ENCODE measurements around the gene KANK3. TPM values are rescaled to one million over a fixed set of nuclear protein-coding genes. Genes with fewer than 3 reads are reported as not detected.

Gene KANK3
- total and polyA plus RNA-seq, 9 of the 15 experiments (the other 6 are each of a cell fraction or from before 2014, with no cell fraction given), result 0.03 to 0.40 (median 0.08) TPM; not detected in 6

DNA sequence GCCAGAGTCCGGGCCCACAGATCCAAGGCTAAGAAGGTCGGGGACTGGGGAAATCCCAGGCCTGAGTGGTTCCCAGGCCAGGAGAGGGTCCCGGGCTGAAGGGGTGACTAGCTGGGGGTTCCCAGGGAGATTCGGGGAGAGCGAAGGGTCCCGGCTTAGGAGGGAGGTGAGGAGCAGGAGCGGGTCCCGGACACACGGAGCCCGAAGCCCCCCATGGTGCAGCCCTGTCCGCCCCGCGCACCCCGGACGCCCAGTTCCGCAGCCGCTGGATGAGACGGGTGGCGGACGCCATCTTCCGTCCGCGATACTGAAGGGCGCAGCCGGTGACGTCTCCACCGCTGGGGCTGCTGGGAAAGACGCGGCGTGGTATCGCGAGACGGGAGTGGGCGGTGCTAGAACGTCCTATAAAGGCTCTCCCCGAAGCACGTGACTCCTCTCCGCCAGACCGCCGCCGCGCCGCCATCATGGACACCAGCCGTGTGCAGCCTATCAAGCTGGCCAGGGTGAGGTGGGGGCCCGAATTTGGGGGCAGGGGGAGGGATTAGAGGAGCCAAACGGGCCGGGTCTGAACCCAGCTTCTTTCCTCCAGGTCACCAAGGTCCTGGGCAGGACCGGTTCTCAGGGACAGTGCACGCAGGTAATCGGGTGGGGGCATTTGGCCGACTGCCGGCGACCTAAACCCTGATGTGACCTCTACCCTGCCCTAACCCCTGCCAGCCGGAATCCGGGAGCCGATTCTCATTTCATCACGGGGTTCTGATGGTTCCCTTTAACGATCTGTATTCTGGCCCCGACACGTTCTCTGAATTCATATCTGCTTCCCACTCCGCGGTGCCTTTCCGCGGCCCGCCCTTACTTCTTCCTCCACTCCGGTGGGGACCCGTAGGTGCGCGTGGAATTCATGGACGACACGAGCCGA lies 21.7 kb downstream of the KANK3 start, which contains the start of the genes NDUFA7 and RPS28 (continued):
- TF ChIP-seq NR2C1 (IDR thresholded peaks at IDR 0.05) (0 out of 2 replicates have a peak, but pooled peaks have one; percentile 34), NR2C1 (tag; IDR thresholded peaks at IDR 0.05) (no peak), CLOCK (CRISPR knock-in tag; IDR thresholded peaks at IDR 0.05; ENCODE audit: borderline replicate concordance) (no peak), LEF1 (IDR thresholded peaks at IDR 0.05) (no peak), ELF1 (tag; IDR thresholded peaks at IDR 0.05) (peak; percentile 65), SLC30A9 (CRISPR knock-in tag; IDR thresholded peaks at IDR 0.05) (no peak), ZNF174 (CRISPR knock-in tag; IDR thresholded peaks at IDR 0.05) (no peak), SREBF1 (IDR thresholded peaks at IDR 0.05; ENCODE audit: borderline replicate concordance, low read depth, low read length) (no peak), ZNF699 (CRISPR knock-in tag; IDR thresholded peaks at IDR 0.05; ENCODE audit: insufficient replicate concordance) (no peak), PHTF2 (CRISPR knock-in tag; IDR thresholded peaks at IDR 0.05) (no peak), POLR2B (IDR thresholded peaks at IDR 0.05; ENCODE audit: low read depth, partially characterized antibody) (peak; percentile 90), CHAMP1 (IDR thresholded peaks at IDR 0.05) (no peak), NFIC (IDR thresholded peaks at IDR 0.05) (peak; percentile 75), CBX8 (IDR thresholded peaks at IDR 0.05; ENCODE audit: borderline replicate concordance, extremely low read depth, low read depth, low read length, poor library complexity, severe bottlenecking) (no peak), TSC22D4 (tag; IDR thresholded peaks at IDR 0.05) (no peak)
- TF ChIP-seq, protein P1, sequence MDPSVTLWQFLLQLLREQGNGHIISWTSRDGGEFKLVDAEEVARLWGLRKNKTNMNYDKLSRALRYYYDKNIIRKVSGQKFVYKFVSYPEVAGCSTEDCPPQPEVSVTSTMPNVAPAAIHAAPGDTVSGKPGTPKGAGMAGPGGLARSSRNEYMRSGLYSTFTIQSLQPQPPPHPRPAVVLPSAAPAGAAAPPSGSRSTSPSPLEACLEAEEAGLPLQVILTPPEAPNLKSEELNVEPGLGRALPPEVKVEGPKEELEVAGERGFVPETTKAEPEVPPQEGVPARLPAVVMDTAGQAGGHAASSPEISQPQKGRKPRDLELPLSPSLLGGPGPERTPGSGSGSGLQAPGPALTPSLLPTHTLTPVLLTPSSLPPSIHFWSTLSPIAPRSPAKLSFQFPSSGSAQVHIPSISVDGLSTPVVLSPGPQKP (CRISPR knock-in tag; IDR thresholded peaks at IDR 0.05), result no peak

Measured in K562 (cell line).